HTR-8/SVneo (cell line): ENCODE data around the gene STARD8.
"Not testable (repeated sequence)": the region's sequence is repeated elsewhere in the genome, so short reads cannot be mapped to it uniquely, and the experiment has no call there.

Experiments used
- DNase-seq: peaks from one replicate; pipeline ENCODE4 v3.0.0; 2011; ENCODE audit warnings: low spot score, mixed read lengths; ENCODE audit not compliant: insufficient read length
- FAIRE-seq: peaks from 2 replicates; lab custom pipeline; 2011; peaks lifted over from hg19 to GRCh38; lab: Jason Lieb, UNC

The STARD8 gene

DNA sequence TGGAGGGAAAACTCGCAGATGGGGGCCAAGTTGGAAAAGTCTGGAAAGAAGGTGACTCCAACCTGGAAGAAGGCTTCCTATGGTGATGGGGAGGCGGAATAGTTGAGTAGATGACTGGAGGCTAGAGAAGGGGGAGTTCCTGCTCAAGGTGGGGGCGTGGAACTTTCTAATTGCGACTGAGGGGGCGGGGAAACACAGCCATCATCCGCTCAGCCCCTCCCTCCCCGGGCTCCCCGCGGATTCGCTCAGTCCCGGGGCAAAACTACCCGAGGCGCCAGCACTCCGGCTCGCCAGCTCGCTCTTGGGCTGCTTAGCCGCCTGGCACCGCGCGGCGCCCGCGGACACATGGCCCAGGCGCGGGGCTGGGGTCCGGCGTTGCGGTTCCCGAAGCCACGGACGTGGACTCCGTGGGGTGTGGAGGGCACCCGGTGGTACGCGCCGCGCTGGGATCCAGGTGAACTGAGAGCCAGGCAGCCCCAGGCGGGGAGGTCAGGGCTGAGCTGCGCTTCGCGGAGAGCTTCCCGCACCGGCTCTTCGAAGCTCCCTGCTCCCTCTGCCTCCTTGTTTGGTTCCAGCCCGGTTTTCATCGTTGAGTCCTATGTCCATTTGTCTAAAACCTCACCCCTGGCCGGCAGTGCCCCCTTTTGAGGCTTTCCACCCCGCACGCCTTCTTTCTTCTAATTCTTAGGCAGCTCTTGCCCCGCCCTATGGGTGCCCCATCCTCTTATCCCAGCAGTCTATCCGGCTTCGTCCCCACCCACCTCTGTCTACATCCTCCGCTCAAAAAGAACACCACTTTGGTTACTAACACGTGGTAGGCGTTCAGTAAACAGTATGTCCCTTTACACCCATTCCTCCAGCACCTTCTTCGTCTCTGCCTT, 38.9 kb downstream of the STARD8 start:
- no peak for FAIRE-seq

DNA sequence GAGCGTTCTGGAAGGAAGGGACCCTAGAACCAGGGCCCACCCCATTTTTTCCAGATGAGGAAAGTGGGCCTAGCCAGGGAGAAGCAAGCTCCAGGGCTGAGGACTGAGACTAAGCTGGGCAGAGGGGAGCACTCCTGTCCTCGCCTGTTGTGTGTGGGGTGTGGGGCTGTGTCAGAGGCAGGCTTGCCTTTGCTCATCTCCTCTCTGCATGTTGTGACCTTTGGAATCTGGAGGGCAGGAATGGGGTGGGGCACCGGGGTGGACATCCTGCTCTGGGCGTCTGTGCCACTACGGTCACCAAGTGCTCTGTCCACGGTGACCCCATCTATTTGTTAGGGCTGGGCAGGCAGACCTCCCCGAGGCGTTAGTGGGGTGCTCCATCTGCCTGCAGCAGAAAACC, 41.5 kb downstream of the STARD8 start:
- not testable (repeated sequence) for FAIRE-seq, DNase-seq

More for the DNA sequence above, 38.9 kb downstream of the STARD8 start:
- DNase-seq = no peak

DNA sequence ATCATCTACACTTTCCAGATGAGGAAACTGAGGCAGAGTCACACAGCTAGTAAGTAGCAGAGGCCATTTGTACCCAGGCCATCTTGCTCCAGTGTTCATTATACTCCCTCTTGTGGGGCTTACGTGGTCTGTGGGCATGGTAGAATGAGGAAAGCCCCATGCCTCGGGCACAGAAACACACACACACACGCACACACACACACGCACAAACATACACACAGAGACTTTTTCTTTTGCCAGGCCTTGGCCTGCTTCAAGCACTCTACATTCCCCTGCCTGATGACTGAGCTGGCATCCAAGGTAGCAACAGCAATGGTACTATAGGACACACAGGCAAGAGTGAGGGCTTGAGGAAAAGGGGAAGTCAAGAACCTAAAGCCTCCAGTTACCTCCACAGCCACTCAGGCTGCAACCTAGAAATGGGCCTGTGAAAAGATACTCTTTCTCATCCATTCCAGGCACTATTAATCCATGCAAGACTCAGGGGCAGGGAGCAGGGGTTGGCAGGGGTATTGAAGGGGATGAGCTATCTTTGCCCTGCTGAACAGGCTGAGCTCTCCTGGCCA, 43.6 kb downstream of the STARD8 start:
- FAIRE-seq (no peak), DNase-seq (no peak)

DNA sequence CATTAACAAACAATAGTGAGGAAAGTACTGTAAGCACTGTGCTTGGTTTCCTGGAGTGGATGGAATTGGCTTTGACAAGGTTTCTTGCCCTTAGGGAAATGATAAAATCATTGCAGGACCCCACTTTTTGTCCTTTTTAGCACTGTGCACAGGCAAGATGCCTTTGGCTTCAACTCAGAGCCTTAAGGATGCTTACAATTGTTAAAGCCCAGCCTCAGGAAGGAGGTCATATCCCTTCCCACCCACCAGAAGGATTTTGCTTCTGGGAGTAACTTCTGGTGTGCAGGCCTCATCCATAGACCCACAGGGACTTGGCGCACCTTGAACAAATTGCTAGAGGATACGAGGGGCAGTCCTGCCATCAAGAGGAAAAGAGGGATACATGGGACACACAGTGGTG, 44.5 kb downstream of the STARD8 start:
- no peak for DNase-seq
- FAIRE-seq = no peak

DNA sequence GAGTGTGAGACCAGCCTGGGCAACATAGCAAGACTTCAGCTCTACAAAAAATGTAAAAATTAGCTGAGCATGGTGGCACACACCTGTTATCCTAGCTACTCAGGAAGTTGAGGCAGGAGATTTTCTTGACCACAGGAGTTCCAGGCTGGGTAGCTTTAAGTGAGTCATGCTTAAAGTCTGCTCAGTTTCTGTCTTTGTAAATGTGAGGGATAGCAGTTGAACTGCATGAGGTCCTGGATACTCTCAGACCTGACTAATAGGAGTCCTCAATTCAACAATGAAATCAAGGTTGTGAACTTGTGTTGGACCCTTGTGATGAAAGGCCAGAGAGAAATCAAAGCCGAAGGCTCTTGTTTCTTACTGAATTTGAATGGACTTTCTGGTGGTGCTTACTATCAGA, 45.2 kb downstream of the STARD8 start:
- DNase-seq = no peak
- FAIRE-seq = no peak

DNA sequence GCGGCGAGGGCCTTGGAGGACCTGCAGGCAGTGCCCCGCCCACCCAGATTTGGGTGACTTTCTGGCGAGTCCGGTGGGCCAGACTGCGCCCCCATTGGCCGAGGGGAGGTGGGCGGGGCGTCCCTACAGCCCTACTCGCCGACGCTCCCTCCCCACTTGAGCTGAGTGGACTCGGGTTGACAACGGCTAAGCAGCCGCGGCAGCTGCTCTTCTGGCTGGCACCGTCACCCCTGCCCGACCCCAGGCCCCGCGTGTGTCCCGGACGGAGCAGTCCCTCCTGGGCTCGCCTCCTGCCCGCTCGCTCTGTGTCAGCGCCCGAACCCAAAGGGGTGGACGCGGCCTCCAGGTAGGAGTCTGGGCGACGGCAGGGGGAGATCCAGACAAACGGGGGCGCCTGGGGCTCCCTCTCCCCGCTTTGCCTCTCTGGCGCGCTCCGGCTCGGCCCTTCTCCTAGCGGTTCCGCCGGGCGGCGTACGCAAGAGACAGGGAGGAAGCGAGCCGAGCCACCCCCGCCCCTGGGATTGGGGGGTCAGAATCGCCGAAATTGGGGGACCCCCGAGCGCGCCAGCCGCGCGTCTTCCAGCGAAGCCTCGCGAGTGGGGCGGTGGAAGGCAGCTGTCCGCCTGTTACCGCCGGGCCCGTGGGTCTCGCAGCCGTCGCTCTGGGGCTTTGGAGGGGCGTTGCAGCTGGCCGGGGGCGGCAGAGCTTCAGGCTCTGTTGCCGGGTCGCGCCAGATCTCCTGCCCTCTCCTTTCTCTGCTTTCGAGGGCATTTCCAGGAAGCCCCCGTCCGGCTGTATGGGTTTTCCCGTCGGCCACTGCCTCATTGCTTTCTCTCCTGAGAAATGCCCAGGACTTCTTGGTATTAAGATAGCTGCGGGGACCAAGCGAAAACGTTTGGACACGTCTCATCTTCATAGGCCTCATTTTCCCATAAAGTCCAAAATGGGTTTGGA, 46.3 kb downstream of the STARD8 start:
- no peak for FAIRE-seq
- peak; percentile 63 for DNase-seq

DNA sequence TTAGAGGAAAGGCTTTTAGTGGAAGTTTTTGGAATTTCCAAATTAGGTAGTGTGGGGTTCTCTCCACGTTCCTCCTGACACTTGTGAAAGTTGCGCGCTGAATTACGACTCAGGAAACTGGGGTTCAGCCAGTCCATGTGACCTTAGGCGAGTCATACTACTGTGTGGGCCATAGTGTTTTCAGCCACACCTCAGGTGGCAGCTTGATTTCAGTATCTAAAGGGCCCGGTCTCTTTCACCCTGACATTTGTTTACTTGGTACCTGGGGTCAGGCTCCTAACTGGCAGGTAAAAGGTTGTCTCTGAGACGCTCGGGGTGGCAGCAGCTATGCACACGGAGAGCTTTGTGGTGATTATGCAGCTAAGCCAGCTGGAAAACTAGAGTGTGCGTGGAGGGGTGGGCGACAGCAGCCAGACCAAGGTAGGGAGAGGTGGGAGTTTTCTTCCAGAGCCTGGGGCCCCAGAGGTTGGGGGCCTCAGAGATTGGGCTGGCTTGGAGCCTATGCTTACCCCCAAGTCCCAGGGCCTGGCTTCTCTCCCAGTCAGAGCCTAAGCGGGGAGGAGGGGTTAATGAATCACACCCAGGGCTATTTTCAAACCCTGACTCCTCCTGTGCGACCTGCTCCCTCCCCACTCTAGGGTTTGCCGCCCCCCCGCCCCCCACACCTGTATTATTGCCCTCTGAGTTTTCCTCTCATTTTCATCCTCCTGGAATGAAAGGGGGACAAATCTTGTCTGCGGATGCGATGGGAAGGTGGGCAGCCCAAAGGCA, 47.2 kb downstream of the STARD8 start:
- FAIRE-seq (no peak), DNase-seq (no peak)

DNA sequence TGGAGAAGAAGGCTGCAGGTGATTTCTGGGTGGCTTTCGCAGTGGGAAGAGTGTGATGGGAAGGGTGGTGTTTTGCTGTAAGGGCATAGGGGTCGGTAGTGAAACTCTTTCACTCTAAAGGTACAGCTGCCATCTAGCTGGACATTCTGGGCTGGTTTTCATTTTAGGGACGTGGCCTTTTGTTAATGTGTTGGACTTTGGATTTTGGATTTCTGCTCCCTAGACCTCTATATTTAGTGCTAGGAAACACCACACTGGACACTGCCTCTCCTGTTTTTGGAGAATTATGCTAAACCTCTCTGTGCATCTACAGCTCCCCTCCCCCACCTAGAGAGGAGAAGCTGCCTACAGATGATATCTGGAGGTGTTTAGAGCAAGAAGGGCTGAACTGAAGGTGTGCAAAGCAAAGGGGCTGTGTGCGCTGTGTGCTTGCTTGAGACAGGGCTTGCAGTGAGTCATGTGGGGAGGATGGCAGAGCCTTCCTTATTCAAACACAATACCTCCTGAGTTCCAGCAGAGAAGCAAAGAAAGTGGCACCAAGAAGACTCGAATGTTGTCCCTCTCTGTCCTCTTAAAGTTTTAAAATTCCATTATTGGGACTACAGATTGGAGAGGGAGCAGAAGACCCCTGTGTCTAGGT, 47.9 kb downstream of the STARD8 start:
- FAIRE-seq = no peak

DNA sequence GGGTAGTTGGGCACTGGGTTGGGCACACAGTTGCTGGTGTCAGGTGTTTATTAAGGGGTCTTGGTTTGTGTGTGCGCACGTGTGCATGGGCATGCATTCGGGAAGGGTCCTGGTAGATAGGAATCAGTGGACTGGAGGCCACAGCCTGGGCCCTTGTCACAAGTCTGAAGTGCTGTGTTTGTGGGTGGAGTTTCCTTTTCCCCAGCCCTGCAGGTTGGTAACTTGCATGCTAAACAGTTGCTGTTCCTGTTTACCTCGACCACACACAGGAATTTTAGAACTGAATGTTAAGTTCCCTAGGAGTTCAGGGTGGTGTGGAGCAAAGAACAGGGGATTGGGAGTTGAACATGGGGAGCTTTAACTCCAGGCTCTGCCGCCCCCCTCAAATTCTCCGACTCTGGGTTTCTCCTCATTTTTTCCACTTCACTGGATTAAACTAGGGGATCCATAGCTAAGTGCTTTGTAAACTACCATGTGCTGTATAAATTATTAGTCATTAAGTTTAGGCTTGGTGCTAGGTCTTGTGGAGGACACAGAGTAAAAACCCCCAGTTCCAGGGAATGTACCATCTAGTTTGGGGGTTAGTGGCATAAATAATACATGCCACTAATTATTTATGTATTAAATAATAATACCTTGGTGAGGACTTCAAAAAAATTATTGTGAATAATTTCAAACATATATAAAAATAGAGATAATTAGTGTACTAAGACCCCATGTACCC, 49.0 kb downstream of the STARD8 start:
- no peak for DNase-seq
- FAIRE-seq = no peak

More for the DNA sequence above, 47.9 kb downstream of the STARD8 start:
- no peak for DNase-seq

DNA sequence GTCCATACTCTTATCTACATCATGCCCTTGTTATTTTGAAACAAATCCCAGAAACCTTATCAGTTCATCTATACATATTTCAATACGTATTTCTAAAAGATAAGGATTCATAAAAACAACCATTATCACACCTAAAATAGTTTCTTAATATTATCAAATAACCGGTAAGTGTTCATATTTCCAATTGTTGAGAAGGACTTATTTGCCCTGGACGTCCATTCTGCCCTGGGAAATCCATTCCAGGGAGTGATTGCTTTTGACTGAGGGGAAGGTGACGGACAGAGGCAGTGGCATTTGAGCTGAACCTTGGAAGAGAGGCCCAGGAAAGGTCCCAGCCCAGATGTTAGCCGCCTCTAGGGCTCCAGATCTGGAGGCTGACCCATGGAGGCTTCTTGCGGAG, 49.6 kb downstream of the STARD8 start:
- no peak for FAIRE-seq
- no peak for DNase-seq

DNA sequence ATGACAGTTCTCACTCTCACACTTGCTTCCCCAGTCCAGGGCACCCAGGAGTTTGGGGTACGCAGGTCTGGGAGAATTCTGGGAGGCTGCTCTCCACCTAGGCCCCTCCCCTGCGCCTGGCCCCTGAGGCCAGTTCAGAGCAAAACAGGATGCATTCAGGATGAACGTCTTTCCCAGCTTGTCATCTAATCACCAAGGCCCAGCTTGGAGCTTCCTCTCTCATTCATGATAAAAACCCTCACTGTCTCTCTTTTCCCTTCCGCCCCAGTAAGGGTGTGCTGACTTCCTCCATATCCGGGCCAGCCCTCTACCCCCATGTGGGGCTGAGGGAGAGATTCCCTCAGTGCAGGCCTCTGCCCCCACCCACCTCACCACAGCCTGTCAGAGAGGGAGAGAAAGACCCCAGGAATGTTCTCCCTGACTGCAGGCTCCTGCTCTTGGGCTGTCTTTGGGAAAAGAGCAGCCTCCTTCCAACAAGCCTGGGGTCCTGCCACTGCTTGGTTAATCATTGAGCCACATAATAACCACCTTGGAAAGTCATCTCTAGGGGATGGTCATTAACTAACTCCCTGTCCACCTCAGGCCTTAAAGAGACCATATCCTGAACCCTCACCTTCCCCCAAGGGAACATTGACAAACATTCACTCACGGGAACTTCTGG, 50.1 kb downstream of the STARD8 start:
- no peak for DNase-seq
- no peak for FAIRE-seq

DNA sequence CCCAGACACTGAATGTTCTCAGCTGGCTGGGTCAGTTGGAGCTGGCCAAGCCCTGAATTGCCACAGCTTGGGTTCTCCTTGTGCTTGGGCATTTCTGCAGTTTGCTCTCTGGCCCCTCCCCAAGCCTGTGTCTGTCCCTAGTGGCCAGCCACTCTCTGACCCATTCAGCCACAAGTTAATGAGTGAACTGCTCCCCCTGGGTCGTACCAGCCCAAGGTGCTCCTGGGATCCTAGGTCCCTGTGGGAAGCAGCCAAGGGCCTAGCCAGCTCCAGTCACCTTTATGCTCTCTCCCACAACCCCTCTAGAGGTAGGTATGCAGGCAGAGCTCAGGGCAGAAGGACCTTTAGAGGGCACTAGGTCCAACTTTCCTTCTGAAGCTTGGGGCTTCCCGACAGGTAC, 51.5 kb downstream of the STARD8 start:
- FAIRE-seq = no peak
- no peak for DNase-seq

DNA sequence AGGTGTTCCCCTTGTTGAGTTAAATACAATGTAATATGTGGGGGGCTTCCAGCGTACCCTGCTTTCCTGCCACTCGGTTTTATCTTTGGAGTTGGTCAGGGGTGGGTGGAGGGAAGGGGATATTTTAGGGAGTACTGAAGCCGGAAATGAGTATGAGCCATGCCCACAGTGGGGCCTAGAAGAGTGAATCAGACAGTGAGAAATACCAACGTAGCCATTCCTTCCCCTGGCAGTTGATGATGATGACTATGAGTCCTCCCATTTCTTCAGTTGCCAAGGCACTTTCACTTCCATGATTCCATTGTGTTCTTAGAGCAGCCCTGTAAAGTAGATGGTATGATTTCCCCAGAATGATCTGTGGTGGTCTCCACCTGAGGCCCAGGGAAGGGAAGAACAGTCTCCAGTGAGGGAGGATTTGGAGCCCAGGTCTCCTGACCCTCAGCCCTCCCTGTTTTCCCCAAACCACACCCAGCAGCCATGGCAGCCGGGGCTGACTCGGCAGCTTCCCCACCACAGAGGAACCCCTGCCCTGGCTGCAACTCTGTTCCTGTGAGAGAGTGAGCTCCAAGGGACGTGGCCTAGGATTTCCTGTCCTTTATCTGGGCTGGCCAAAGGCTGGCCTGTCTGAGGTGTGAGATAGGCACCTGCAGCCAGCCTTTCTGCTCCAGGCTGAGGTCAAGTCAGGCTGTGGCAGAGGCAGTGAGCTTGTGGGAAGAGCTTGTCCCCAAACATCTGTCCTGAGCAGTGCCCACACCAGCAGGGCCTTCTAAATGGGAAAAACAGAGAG, 52.7 kb downstream of the STARD8 start:
- FAIRE-seq (no peak), DNase-seq (no peak)

DNA sequence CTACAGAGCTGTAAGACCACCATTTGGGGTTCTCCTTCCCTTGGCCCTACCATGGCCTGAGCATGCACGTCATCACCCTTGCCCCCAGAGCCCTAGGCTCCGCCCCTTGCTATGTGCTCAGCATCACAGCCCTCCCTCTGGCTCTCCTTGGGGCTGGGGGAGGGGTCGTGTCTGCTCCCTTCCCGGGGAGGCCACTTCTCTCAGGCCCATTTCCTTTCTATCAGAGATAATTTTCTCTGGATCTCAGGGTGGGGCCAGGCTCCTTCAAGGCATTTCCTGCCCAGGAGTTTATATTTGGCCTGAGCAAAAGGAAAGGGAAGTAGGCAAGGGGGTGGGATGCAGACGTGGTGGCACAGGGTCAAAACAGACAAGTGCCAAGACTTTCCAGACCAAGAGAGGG, 55.9 kb downstream of the STARD8 start:
- no peak for DNase-seq
- no peak for FAIRE-seq

DNA sequence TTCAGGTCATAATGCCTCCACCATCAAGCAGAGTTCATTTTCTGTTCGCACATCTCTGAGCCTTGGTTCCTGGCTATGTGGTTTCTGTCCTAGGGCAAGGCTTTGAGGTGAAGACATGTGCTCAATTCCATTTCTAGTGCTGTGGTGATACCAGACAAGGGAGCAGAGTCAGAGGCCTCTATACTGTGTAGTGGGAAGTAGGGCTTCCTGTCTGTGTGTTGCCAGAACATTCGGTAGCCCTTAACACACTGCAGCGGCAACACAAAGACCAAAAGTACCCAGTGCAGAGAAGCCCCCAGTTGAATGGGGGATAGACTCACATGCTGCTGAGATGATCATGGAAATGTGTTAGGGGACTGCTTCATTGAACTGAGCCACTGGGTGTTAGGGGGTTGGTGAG, 56.4 kb downstream of the STARD8 start:
- no peak for DNase-seq
- no peak for FAIRE-seq

DNA sequence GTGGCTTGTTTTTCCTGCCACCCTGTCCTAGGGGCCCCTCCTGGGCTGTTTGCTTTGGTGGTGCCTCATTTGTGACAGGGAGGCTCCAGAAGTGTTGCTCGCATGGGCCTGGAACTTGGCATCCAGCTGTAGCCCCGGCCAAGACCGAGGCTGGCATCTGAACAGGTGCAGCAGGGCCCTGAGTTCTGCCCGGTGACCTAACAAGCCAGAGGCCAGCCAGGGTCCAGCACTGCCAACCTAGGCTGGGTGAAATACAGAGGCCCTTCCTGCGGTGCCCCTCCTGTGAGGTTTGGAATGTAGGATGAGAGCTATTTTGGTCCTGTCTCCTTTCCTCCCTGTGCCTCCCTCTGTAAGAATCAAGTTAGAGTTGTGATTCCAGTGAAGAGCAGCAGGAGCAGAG, 58.5 kb downstream of the STARD8 start:
- DNase-seq (no peak), FAIRE-seq (no peak)

DNA sequence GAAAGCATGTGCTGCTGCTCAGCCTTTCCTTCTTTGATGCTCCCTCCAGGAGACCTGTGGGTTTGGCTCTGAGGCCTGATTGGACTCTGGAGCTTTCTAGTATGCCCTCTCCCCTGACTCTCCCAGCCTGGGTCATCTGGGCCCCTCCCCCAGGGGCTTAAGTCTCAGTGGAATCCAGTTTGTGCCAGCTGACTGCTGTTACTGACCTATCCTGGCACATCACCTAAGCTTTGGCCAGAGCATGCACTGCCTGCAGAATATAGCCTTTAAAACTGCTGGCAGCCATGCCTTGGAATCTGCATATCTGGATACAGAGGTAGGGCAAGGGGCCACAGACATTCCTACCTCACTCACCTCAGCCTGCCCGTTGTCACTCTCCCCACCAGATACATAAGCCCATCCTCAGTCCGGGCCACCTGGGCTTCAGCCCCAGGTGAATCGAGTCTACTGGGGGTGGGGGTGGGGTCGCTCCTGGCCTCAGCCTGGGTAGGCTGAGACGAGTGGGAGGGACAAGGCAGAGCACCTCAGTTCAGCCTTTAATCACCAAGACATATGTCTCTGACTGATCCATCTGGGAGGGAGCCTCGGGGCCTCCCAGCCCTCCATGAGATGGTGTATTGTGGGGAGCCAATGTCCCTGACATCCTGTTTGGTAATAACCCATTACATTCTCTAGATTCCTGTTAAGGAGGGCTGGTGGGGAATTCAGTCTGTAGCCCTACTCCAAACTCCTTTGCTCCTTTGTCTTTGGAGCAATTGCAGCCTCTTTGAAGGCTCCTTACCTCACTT, 61.2 kb downstream of the STARD8 start:
- FAIRE-seq = no peak
- no peak for DNase-seq
